Measurements from ENCODE around the gene FAM200C.

- no peak for TF ChIP-seq CTCF (IDR thresholded peaks at IDR 0.05)
- no peak for TF ChIP-seq POLR2A (IDR thresholded peaks at IDR 0.05)
These were observed 35.7 kb upstream of the FAM200C start for GRCh38 chr5:160435532-160435931.

Measured in vagina (tissue), 2 donors.